Measurements from ENCODE around the gene USP36.

The USP36 gene

GRCh38 chr17:78826836-78827509 is 13.6 kb downstream of the USP36 start:
- TF ChIP-seq, protein P1, sequence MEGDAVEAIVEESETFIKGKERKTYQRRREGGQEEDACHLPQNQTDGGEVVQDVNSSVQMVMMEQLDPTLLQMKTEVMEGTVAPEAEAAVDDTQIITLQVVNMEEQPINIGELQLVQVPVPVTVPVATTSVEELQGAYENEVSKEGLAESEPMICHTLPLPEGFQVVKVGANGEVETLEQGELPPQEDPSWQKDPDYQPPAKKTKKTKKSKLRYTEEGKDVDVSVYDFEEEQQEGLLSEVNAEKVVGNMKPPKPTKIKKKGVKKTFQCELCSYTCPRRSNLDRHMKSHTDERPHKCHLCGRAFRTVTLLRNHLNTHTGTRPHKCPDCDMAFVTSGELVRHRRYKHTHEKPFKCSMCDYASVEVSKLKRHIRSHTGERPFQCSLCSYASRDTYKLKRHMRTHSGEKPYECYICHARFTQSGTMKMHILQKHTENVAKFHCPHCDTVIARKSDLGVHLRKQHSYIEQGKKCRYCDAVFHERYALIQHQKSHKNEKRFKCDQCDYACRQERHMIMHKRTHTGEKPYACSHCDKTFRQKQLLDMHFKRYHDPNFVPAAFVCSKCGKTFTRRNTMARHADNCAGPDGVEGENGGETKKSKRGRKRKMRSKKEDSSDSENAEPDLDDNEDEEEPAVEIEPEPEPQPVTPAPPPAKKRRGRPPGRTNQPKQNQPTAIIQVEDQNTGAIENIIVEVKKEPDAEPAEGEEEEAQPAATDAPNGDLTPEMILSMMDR (IDR thresholded peaks at IDR 0.05), result no peak
- Histone ChIP-seq H3K27ac (peak overlapping the region in 1 of 2 donors; percentile 63), H3K4me3 (no peak overlapping the region)
- peak; percentile 72 for DNase-seq (ENCODE audit: low spot score)

- TF ChIP-seq, protein P1 (IDR thresholded peaks at IDR 0.05), result no peak
- peak overlapping the region in 1 of 2 donors; percentile 63 for H3K27ac ChIP-seq
- no peak for DNase-seq (ENCODE audit: low spot score)
- no peak overlapping the region for H3K4me3 ChIP-seq
Measured at GRCh38 chr17:78826421-78826820, 14.2 kb downstream of the USP36 start.

GRCh38 chr17:78825696-78826095 is 14.9 kb downstream of the USP36 start:
- TF ChIP-seq, protein P1 (IDR thresholded peaks at IDR 0.05), result no peak
- DNase-seq (ENCODE audit: low spot score), result peak; percentile 72
- H3K27ac ChIP-seq, result peak overlapping the region in 1 of 2 donors; percentile 43
- H3K4me3 ChIP-seq, result no peak overlapping the region

DNA sequence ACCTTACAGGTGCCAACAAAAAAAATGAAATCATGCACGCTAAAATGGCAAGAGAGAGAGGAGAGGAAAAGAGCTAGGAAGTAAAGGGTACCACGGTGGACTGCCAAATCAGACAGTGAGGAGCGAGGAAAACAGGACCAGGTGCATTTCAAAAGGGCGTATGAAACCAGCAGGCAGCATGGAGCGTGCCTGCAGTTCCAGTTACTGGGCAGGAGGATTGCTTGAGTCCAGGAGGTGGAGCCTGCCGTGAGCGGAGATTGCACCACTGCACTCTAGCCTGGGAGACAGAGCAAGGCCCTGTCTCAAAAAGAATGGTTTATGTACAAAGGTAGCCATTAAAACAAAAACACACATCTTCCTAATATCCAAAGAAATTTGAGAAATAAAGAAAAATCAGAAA is 16.4 kb downstream of the USP36 start:
- Histone ChIP-seq H3K27ac (no peak overlapping the region), H3K4me3 (no peak overlapping the region)
- TF ChIP-seq, protein P1 (IDR thresholded peaks at IDR 0.05), result no peak
- DNase-seq (ENCODE audit: low spot score), result no peak

GRCh38 chr17:78823282-78824046 is 17.1 kb downstream of the USP36 start:
- no peak overlapping the region for H3K4me3 ChIP-seq
- TF ChIP-seq, protein P1 (IDR thresholded peaks at IDR 0.05), result no peak
- no peak for DNase-seq (ENCODE audit: low spot score)
- H3K27ac ChIP-seq, result no peak overlapping the region

GRCh38 chr17:78822552-78822951 is 18.1 kb downstream of the USP36 start:
- TF ChIP-seq, protein P1 (IDR thresholded peaks at IDR 0.05), result no peak
- no peak overlapping the region for H3K27ac ChIP-seq
- DNase-seq (ENCODE audit: low spot score), result peak; percentile 54
- no peak overlapping the region for H3K4me3 ChIP-seq

DNA sequence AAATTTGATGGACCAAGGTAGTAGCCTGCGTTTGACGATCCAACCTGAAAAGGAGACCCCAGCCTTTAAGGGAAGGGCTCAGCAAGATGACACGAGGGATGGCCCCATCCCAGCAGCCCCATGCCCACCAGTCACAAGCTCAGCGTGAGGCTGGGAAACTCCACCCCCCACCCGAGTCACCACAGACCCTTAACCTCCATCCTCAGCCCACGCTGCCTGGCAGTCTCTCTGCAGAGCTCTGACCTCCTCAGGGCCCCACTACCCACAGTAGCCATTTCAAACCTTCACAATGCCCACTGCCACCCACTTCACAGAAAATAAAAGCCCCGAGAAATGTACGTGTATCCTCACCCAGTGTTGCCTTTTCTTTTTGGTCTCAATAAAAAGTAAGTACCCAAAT is 18.7 kb downstream of the USP36 start:
- no peak for DNase-seq (ENCODE audit: low spot score)
- H3K4me3 ChIP-seq, result no peak overlapping the region
- TF ChIP-seq, protein P1 (IDR thresholded peaks at IDR 0.05), result no peak
- H3K27ac ChIP-seq, result no peak overlapping the region

All from coronary artery (tissue), 2 donors.